ENCODE data around the gene MOB1B.
A peak's percentile ranks its signal among the peaks of the same experiment; 100 is the strongest.
"Not testable (repeated sequence)": the region's sequence is repeated elsewhere in the genome, so short reads cannot be mapped to it uniquely, and the experiment has no call there.

The MOB1B gene

GRCh38 chr4:70901984-70902576 lies at the start of gene MOB1B:
TSS of gene MOB1B (plus strand) at chr4:70902369. CDS start at chr4:70902537, 168 bp downstream.
- DNase-seq, result peak; percentile 40 to 73

GRCh38 chr4:70855464-70855863 lies 46.7 kb upstream of the MOB1B start:
- no peak for DNase-seq

- no peak for DNase-seq
Observed at GRCh38 chr4:70858454-70858853, 43.7 kb upstream of the MOB1B start.

GRCh38 chr4:70859066-70859465 lies 43.1 kb upstream of the MOB1B start:
- no peak for DNase-seq

- DNase-seq, result no peak
Observed at GRCh38 chr4:70863099-70863790, 38.9 kb upstream of the MOB1B start.

GRCh38 chr4:70868778-70869177 lies 33.4 kb upstream of the MOB1B start:
- DNase-seq, result no peak

GRCh38 chr4:70873216-70873615 lies 29.0 kb upstream of the MOB1B start:
- no peak for DNase-seq

GRCh38 chr4:70874268-70875156 lies 27.7 kb upstream of the MOB1B start:
- no peak for DNase-seq

- no peak for DNase-seq
Observed at GRCh38 chr4:70877556-70877955, 24.6 kb upstream of the MOB1B start.

GRCh38 chr4:70880739-70881138 lies 21.4 kb upstream of the MOB1B start:
- DNase-seq, result no peak

- DNase-seq, result no peak
Observed at GRCh38 chr4:70885174-70885573, 17.0 kb upstream of the MOB1B start.

GRCh38 chr4:70892086-70892769 lies 9.9 kb upstream of the MOB1B start:
- no peak for DNase-seq

GRCh38 chr4:70893790-70894189 lies 8.4 kb upstream of the MOB1B start:
- no peak for DNase-seq

GRCh38 chr4:70895405-70895804 lies 6.8 kb upstream of the MOB1B start:
- peak in 1 of 2 experiments; percentile 2 for DNase-seq

GRCh38 chr4:70895811-70896491 lies 6.2 kb upstream of the MOB1B start:
- DNase-seq, result no peak

- not testable (repeated sequence) for DNase-seq
Observed at GRCh38 chr4:70898581-70898980, 3.6 kb upstream of the MOB1B start.

- no peak for DNase-seq
Observed at GRCh38 chr4:70901607-70901983, 574 bp upstream of the MOB1B start.

GRCh38 chr4:70902577-70903290 lies 565 bp downstream of the MOB1B start:
- DNase-seq, result peak in 1 of 2 experiments; percentile 28

GRCh38 chr4:70903291-70903603 lies 1.1 kb downstream of the MOB1B start:
- DNase-seq, result no peak

- no peak for DNase-seq
Observed at GRCh38 chr4:70908993-70909556, 6.9 kb downstream of the MOB1B start.

GRCh38 chr4:70914000-70914399 lies 11.8 kb downstream of the MOB1B start:
- DNase-seq, result no peak

GRCh38 chr4:70914631-70915030 lies 12.5 kb downstream of the MOB1B start:
- DNase-seq, result no peak
